Mucosa of descending colon (tissue), 3 donors: ENCODE measurements around the gene LRP5. TPM values are rescaled to one million over a fixed set of nuclear protein-coding genes. Genes with fewer than 3 reads are reported as not detected.

ENCODE experiments used
- ATAC-seq: fragments of 200-7000 bp; cut with Tn5 transposase; one replicate; pipeline ENCODE4 v1.9.1; 2020; ENCODE audit warnings: mild to moderate bottlenecking, moderate library complexity
- DNase-seq, 3 donors: peaks; one replicate each; pipeline ENCODE4 v3.0.0-alpha.2; 2020
- H3K36me3 ChIP-seq: fragments of 200-600 bp; one replicate; pipeline ENCODE4 v1.8.0; 2021; ENCODE audit warnings: low read depth, mild to moderate bottlenecking
- H3K4me1 ChIP-seq: fragments of 200-600 bp; one replicate; pipeline ENCODE4 v1.8.0; 2021; ENCODE audit warnings: low read depth, mild to moderate bottlenecking
- H3K4me3 ChIP-seq: fragments of 200-600 bp; one replicate; pipeline ENCODE4 v1.8.0; 2021; ENCODE audit warnings: mild to moderate bottlenecking
- H3K9me3 ChIP-seq: fragments of 200-600 bp; one replicate; pipeline ENCODE4 v1.8.0; 2021; ENCODE audit warnings: mild to moderate bottlenecking
- CTCF ChIP-seq: fragments of 200-600 bp; IDR thresholded peaks from one replicate; pipeline ENCODE4 v1.8.0; 2022; ENCODE audit warnings: antibody characterized with exemption, mild to moderate bottlenecking
- intact Hi-C, 2 donors: fragments of 100-400 bp; cut with DNase I in 1 of 2; cut with micrococcal nuclease in 1 of 2; formaldehyde crosslinking; loops; one replicate each; pipeline versions ENCODE4 v1.11.0 to v1.11.1; 2022; cut with DNase I, micrococcal nuclease
- total RNA-seq, 3 donors: library from RNA; stranded (reverse); fragmentation: NEBNext Ultra II Directional in 2 of 3; extraction: Animal tissue kit (Norgen Biotek cat#: 25700) in 2 of 3; gene quantifications; one replicate each; pipeline versions ENCODE4 v1.2.1 to v1.2.4, GENCODE V29; 2021 to 2023
- donor health status: DM: no; HTN: no; CAD: no; lungs with moderate emphysema.
- donor health status: DM: no; HTN: no; CAD: no.
- donor health status: DM: no; HTN: yes; CAD: no.

The LRP5 gene
- total RNA-seq, 3 donors from 2014 or later: 83.7 to 113 (median 103) TPM

GRCh38 chr11:68372625-68373024 lies 60.2 kb downstream of the LRP5 start:
- H3K36me3 ChIP-seq: no peaks in the 10 kb centered on the region
- intact Hi-C loops: no loop called here
- peaks cover 19% of the 10 kb centered on the region for H3K4me1 ChIP-seq
- H3K4me3 ChIP-seq: no peak overlapping the region
- no peak for DNase-seq
- no peak for TF ChIP-seq CTCF
- no peaks in the 10 kb centered on the region for H3K9me3 ChIP-seq
- ATAC-seq: no peak

GRCh38 chr11:68373189-68373814 lies 60.9 kb downstream of the LRP5 start:
- ATAC-seq (peak; percentile 6), DNase-seq (no peak)
- Histone ChIP-seq H3K9me3 (no peaks in the 10 kb centered on the region), H3K4me1 (peaks cover 19% of the 10 kb centered on the region), H3K36me3 (no peaks in the 10 kb centered on the region), H3K4me3 (no peak overlapping the region)
- no peak for TF ChIP-seq CTCF
- intact Hi-C loops: no loop called here

GRCh38 chr11:68373815-68374501 lies 61.6 kb downstream of the LRP5 start:
- no peaks in the 10 kb centered on the region for H3K36me3 ChIP-seq
- no peak for TF ChIP-seq CTCF
- intact Hi-C loops: no loop called here
- no peaks in the 10 kb centered on the region for H3K9me3 ChIP-seq
- peak; percentile 63 to 72 (median 72) for DNase-seq
- peaks cover 19% of the 10 kb centered on the region for H3K4me1 ChIP-seq
- peak; percentile 79 for ATAC-seq
- no peak overlapping the region for H3K4me3 ChIP-seq

- intact Hi-C loops: no loop called here
- Histone ChIP-seq H3K4me1 (peaks cover 24% of the 10 kb centered on the region), H3K4me3 (no peak overlapping the region), H3K36me3 (no peaks in the 10 kb centered on the region), H3K9me3 (no peaks in the 10 kb centered on the region)
- DNase-seq (no peak), ATAC-seq (no peak)
- TF ChIP-seq CTCF: no peak
Observed at GRCh38 chr11:68374531-68374930, 62.1 kb downstream of the LRP5 start.

GRCh38 chr11:68375337-68375736 lies 62.9 kb downstream of the LRP5 start:
- intact Hi-C loops: no loop called here

More at GRCh38 chr11:68375337-68375736, 62.9 kb downstream of the LRP5 start:
- DNase-seq (no peak), ATAC-seq (no peak)
- no peak for TF ChIP-seq CTCF
- no peaks in the 10 kb centered on the region for H3K9me3 ChIP-seq
- H3K36me3 ChIP-seq: no peaks in the 10 kb centered on the region
- no peak overlapping the region for H3K4me3 ChIP-seq
- peaks cover 32% of the 10 kb centered on the region for H3K4me1 ChIP-seq
